HG02943 (cell line): Measurements from ENCODE around the gene DDX19B.
A peak's percentile ranks its signal among the peaks of the same experiment; 100 is the strongest.
"Not testable (repeated sequence)": the region's sequence is repeated elsewhere in the genome, so short reads cannot be mapped to it uniquely, and the experiment has no call there.

Experiments used
- ATAC-seq: cut with Tn5 transposase; IDR thresholded peaks from one replicate; pipeline ENCODE4 v1.9.1; 2021; ENCODE audit warnings: mild to moderate bottlenecking, low read depth, moderate library complexity; ENCODE audit not compliant: unreplicated experiment

DDX19B gene

GRCh38 chr16:70276392-70276791 is 22.6 kb upstream of the DDX19B start:
- ATAC-seq: no peak

- ATAC-seq: not testable (repeated sequence)
These were observed 11.5 kb upstream of the DDX19B start for GRCh38 chr16:70287304-70287971.

- ATAC-seq: peak; percentile 98
These were observed 9.5 kb upstream of the DDX19B start, which contains the start of gene AARS1 for GRCh38 chr16:70289229-70290094. AARS1 (minus strand) TSS chr16:70289506; CDS start chr16:70282763, 6,743 bp downstream.

GRCh38 chr16:70290949-70291519 is 8.0 kb upstream of the DDX19B start:
- ATAC-seq: no peak

- ATAC-seq: not testable (repeated sequence)
These were observed 6.8 kb upstream of the DDX19B start for GRCh38 chr16:70292148-70292547.

GRCh38 chr16:70294385-70295025 is 4.5 kb upstream of the DDX19B start:
- no peak for ATAC-seq

- no peak for ATAC-seq
These were observed 3.4 kb upstream of the DDX19B start for GRCh38 chr16:70295634-70296033.

GRCh38 chr16:70301121-70301520 is 2.1 kb downstream of the DDX19B start:
- ATAC-seq: no peak

- no peak for ATAC-seq
These were observed 3.8 kb downstream of the DDX19B start for GRCh38 chr16:70302745-70303144.

GRCh38 chr16:70304892-70305448 is 6.0 kb downstream of the DDX19B start:
- no peak for ATAC-seq

GRCh38 chr16:70306880-70307279 is 7.9 kb downstream of the DDX19B start:
- no peak for ATAC-seq

- ATAC-seq: not testable (repeated sequence)
These were observed 8.7 kb downstream of the DDX19B start for GRCh38 chr16:70307726-70308125.

GRCh38 chr16:70320121-70320520 is 21.1 kb downstream of the DDX19B start:
- ATAC-seq: no peak

GRCh38 chr16:70324998-70325747 is 26.2 kb downstream of the DDX19B start:
- ATAC-seq: no peak

- ATAC-seq: no peak
These were observed 32.1 kb downstream of the DDX19B start for GRCh38 chr16:70331091-70331490.

- ATAC-seq: no peak
These were observed 32.8 kb downstream of the DDX19B start for GRCh38 chr16:70331588-70332358.

GRCh38 chr16:70332728-70333127 is 33.7 kb downstream of the DDX19B start:
- ATAC-seq: not testable (repeated sequence)

- no peak for ATAC-seq
These were observed 38.8 kb downstream of the DDX19B start for GRCh38 chr16:70337814-70338213.

- no peak for ATAC-seq
These were observed 42.6 kb downstream of the DDX19B start for GRCh38 chr16:70341600-70341999.
